ENCODE data around the gene ABTB1.
"Not testable (repeated sequence)": the region's sequence is repeated elsewhere in the genome, so short reads cannot be mapped to it uniquely, and the experiment has no call there.

The ABTB1 gene

GRCh38 chr3:127693336-127693843 lies 20.6 kb downstream of the ABTB1 start:
- peaks cover 3% of the 10 kb centered on the region for H3K4me1 Mint-ChIP-seq (ENCODE audit: low read depth)
- H3K9me3 Mint-ChIP-seq, result no peaks in the 10 kb centered on the region
- H3K27ac Mint-ChIP-seq, result no peak overlapping the region
- H3K36me3 Mint-ChIP-seq (ENCODE audit: low read depth), result no peaks in the 10 kb centered on the region
- no peak overlapping the region for H3K4me3 Mint-ChIP-seq
- no peaks in the 10 kb centered on the region for H3K27me3 Mint-ChIP-seq (ENCODE audit: low read depth)

- no peak overlapping the region for H3K27ac Mint-ChIP-seq
- H3K9me3 Mint-ChIP-seq, result no peaks in the 10 kb centered on the region
- H3K27me3 Mint-ChIP-seq (ENCODE audit: low read depth), result no peaks in the 10 kb centered on the region
- no peaks in the 10 kb centered on the region for H3K36me3 Mint-ChIP-seq (ENCODE audit: low read depth)
- peaks cover 3% of the 10 kb centered on the region for H3K4me1 Mint-ChIP-seq (ENCODE audit: low read depth)
- H3K4me3 Mint-ChIP-seq, result no peak overlapping the region
Observed at GRCh38 chr3:127694467-127695215, 21.9 kb downstream of the ABTB1 start.

- H3K27ac Mint-ChIP-seq, result no peak overlapping the region
- H3K36me3 Mint-ChIP-seq (ENCODE audit: low read depth), result no peaks in the 10 kb centered on the region
- no peak overlapping the region for H3K4me3 Mint-ChIP-seq
Observed at GRCh38 chr3:127697551-127698240, 24.9 kb downstream of the ABTB1 start.

GRCh38 chr3:127698286-127698685 lies 25.5 kb downstream of the ABTB1 start:
- Mint-ChIP-seq H3K4me3 (no peak overlapping the region), H3K27ac (no peak overlapping the region)

More at GRCh38 chr3:127697551-127698240, 24.9 kb downstream of the ABTB1 start:
- H3K9me3 Mint-ChIP-seq, result no peaks in the 10 kb centered on the region
- H3K27me3 Mint-ChIP-seq (ENCODE audit: low read depth), result no peaks in the 10 kb centered on the region
- H3K4me1 Mint-ChIP-seq (ENCODE audit: low read depth), result peaks cover 3% of the 10 kb centered on the region

GRCh38 chr3:127698691-127699415 lies 26.1 kb downstream of the ABTB1 start:
- Mint-ChIP-seq H3K9me3 (no peaks in the 10 kb centered on the region), H3K4me3 (no peak overlapping the region), H3K36me3 (ENCODE audit: low read depth) (no peaks in the 10 kb centered on the region)

More at GRCh38 chr3:127698286-127698685, 25.5 kb downstream of the ABTB1 start:
- peaks cover 3% of the 10 kb centered on the region for H3K4me1 Mint-ChIP-seq (ENCODE audit: low read depth)
- no peaks in the 10 kb centered on the region for H3K9me3 Mint-ChIP-seq
- H3K36me3 Mint-ChIP-seq (ENCODE audit: low read depth), result no peaks in the 10 kb centered on the region
- H3K27me3 Mint-ChIP-seq (ENCODE audit: low read depth), result no peaks in the 10 kb centered on the region

GRCh38 chr3:127699416-127700300 lies 26.9 kb downstream of the ABTB1 start:
- no peaks in the 10 kb centered on the region for H3K36me3 Mint-ChIP-seq (ENCODE audit: low read depth)
- no peak overlapping the region for H3K27ac Mint-ChIP-seq
- peaks cover 3% of the 10 kb centered on the region for H3K4me1 Mint-ChIP-seq (ENCODE audit: low read depth)
- peaks cover 5% of the 10 kb centered on the region for H3K27me3 Mint-ChIP-seq (ENCODE audit: low read depth)
- no peak overlapping the region for H3K4me3 Mint-ChIP-seq
- H3K9me3 Mint-ChIP-seq, result no peaks in the 10 kb centered on the region

More at GRCh38 chr3:127698691-127699415, 26.1 kb downstream of the ABTB1 start:
- peaks cover 4% of the 10 kb centered on the region for H3K27me3 Mint-ChIP-seq (ENCODE audit: low read depth)
- H3K4me1 Mint-ChIP-seq (ENCODE audit: low read depth), result peaks cover 3% of the 10 kb centered on the region
- H3K27ac Mint-ChIP-seq, result no peak overlapping the region

GRCh38 chr3:127700406-127700805 lies 27.7 kb downstream of the ABTB1 start:
- Mint-ChIP-seq H3K4me1 (ENCODE audit: low read depth) (peaks cover 3% of the 10 kb centered on the region), H3K9me3 (no peaks in the 10 kb centered on the region), H3K27ac (no peak overlapping the region), H3K27me3 (ENCODE audit: low read depth) (peaks cover 5% of the 10 kb centered on the region), H3K4me3 (no peak overlapping the region), H3K36me3 (ENCODE audit: low read depth) (no peaks in the 10 kb centered on the region)

- Mint-ChIP-seq H3K36me3 (ENCODE audit: low read depth) (no peaks in the 10 kb centered on the region), H3K4me3 (no peak overlapping the region), H3K27me3 (ENCODE audit: low read depth) (peaks cover 5% of the 10 kb centered on the region), H3K9me3 (no peaks in the 10 kb centered on the region), H3K4me1 (ENCODE audit: low read depth) (peaks cover 3% of the 10 kb centered on the region), H3K27ac (no peak overlapping the region)
Observed at GRCh38 chr3:127701280-127701911, 28.6 kb downstream of the ABTB1 start.

- Mint-ChIP-seq H3K4me1 (ENCODE audit: low read depth) (peaks cover 3% of the 10 kb centered on the region), H3K27me3 (ENCODE audit: low read depth) (peaks cover 5% of the 10 kb centered on the region), H3K36me3 (ENCODE audit: low read depth) (no peaks in the 10 kb centered on the region), H3K4me3 (no peak overlapping the region), H3K27ac (no peak overlapping the region), H3K9me3 (no peaks in the 10 kb centered on the region)
Observed at GRCh38 chr3:127702151-127702578, 29.4 kb downstream of the ABTB1 start.

GRCh38 chr3:127704840-127705239 lies 32.1 kb downstream of the ABTB1 start:
- H3K4me1 Mint-ChIP-seq (ENCODE audit: low read depth); H3K36me3 Mint-ChIP-seq (ENCODE audit: low read depth); H3K27ac Mint-ChIP-seq; H3K9me3 Mint-ChIP-seq; H3K4me3 Mint-ChIP-seq; H3K27me3 Mint-ChIP-seq (ENCODE audit: low read depth): not testable (repeated sequence)

- Mint-ChIP-seq H3K4me1 (ENCODE audit: low read depth) (no peaks in the 10 kb centered on the region), H3K36me3 (ENCODE audit: low read depth) (no peaks in the 10 kb centered on the region), H3K27me3 (ENCODE audit: low read depth) (peaks cover 5% of the 10 kb centered on the region), H3K4me3 (no peak overlapping the region), H3K9me3 (no peaks in the 10 kb centered on the region), H3K27ac (no peak overlapping the region)
Observed at GRCh38 chr3:127706312-127706711, 33.6 kb downstream of the ABTB1 start.

- no peaks in the 10 kb centered on the region for H3K4me1 Mint-ChIP-seq (ENCODE audit: low read depth)
- H3K27me3 Mint-ChIP-seq (ENCODE audit: low read depth), result peaks cover 5% of the 10 kb centered on the region
- H3K9me3 Mint-ChIP-seq, result no peaks in the 10 kb centered on the region
- no peaks in the 10 kb centered on the region for H3K36me3 Mint-ChIP-seq (ENCODE audit: low read depth)
- no peak overlapping the region for H3K4me3 Mint-ChIP-seq
- H3K27ac Mint-ChIP-seq, result no peak overlapping the region
Observed at GRCh38 chr3:127706785-127707351, 34.1 kb downstream of the ABTB1 start.

GRCh38 chr3:127707851-127708411 lies 35.2 kb downstream of the ABTB1 start:
- Mint-ChIP-seq H3K4me3 (no peak overlapping the region), H3K9me3 (no peaks in the 10 kb centered on the region), H3K36me3 (ENCODE audit: low read depth) (no peaks in the 10 kb centered on the region), H3K27me3 (ENCODE audit: low read depth) (peaks cover 5% of the 10 kb centered on the region), H3K4me1 (ENCODE audit: low read depth) (no peaks in the 10 kb centered on the region), H3K27ac (no peak overlapping the region)
